ENCODE results near the gene NOTCH2. TPM values are rescaled to one million over a fixed set of nuclear protein-coding genes. Genes with fewer than 3 reads are reported as not detected.
"Not testable (repeated sequence)": the region's sequence is repeated elsewhere in the genome, so short reads cannot be mapped to it uniquely, and the experiment has no call there.

The NOTCH2 gene
- 16.9 TPM for polyA plus RNA-seq (2013, experiment 1 of 2)
- polyA plus RNA-seq (2013, experiment 2 of 2): 16.1 TPM

DNA sequence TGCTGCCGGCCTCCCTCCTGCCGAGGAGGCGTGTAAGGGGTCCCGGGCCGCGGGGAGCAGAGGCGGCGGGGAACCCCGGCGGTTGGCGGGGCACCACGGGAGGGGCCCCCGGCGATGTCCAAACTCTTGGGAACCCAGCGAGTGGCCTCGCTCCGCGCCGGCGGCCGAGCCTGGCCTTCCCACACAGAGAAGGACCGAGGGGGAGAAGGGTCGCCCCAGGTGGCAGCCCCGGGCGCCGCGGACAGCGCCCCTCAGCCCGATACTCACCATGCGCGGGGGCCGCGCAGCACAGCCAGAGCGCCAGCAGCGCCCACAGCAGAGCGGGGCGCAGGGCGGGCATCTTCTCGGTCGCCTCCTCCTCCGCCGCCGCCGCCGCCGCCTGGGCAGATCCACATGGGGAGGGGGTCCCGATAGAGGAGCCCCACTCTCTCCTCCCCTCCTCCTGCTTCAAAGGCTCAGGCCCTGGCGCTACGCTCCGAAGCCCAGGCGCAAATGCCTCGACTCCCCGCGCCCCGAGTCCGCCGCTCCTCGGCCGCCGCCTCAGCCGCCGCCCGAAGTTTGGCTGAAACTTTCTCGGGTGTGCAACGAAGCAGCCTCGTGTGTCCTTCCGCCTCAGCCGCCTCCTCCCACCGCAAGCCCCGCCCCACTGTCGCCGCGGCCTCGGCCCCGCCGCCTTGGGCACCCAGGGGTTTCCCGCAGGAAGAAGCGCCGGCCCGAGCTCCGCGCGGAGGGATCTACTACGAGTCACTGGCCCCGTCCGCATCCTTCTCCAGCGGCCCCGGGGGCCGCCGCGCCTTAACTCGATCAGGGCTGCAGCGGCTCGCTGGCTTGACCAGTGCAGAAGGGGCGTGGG lies at the start of gene NOTCH2:
Gene NOTCH2, minus strand, starts transcription at position 596 of the 853 bp plus-strand sequence. Its CDS starts 256 bp downstream, at position 340.
- H3K4me1 ChIP-seq (ENCODE audit: control insufficient read depth, low read depth, low read length); H3K4me3 ChIP-seq (ENCODE audit: low read length); H3K23ac ChIP-seq (ENCODE audit: low read length); H3K4me2 ChIP-seq (ENCODE audit: low read length); H3K79me2 ChIP-seq (ENCODE audit: control insufficient read depth, insufficient read depth, low read length); H3K79me1 ChIP-seq (ENCODE audit: low read length); H2BK5ac ChIP-seq (ENCODE audit: low read length); H4K8ac ChIP-seq (ENCODE audit: low read depth, low read length); H3K4ac ChIP-seq (ENCODE audit: low read depth, low read length); H2BK15ac ChIP-seq (replicated peaks; ENCODE audit: low read depth); H3K27me3 ChIP-seq (ENCODE audit: insufficient read depth, low read length, poor library complexity); H4K5ac ChIP-seq (ENCODE audit: low read length); H3K18ac ChIP-seq (ENCODE audit: low read length); H2AK5ac ChIP-seq (ENCODE audit: low read length); H3K27ac ChIP-seq (ENCODE audit: low read depth, low read length); H2BK120ac ChIP-seq (ENCODE audit: low read depth, low read length); H3K9ac ChIP-seq (ENCODE audit: low read length); H3K36me3 ChIP-seq (ENCODE audit: control insufficient read depth, insufficient read depth, low read length): not testable (repeated sequence)
- H3K56ac ChIP-seq (ENCODE audit: low read length): peak within 1 kb of the TSS; percentile 34
- no CpG with 5 or more reads among the region's 95 CpGs for WGBS (ENCODE audit: extremely low coverage, insufficient coverage, low lambda C conversion rate)
- DNase-seq: peak; percentile 39

DNA sequence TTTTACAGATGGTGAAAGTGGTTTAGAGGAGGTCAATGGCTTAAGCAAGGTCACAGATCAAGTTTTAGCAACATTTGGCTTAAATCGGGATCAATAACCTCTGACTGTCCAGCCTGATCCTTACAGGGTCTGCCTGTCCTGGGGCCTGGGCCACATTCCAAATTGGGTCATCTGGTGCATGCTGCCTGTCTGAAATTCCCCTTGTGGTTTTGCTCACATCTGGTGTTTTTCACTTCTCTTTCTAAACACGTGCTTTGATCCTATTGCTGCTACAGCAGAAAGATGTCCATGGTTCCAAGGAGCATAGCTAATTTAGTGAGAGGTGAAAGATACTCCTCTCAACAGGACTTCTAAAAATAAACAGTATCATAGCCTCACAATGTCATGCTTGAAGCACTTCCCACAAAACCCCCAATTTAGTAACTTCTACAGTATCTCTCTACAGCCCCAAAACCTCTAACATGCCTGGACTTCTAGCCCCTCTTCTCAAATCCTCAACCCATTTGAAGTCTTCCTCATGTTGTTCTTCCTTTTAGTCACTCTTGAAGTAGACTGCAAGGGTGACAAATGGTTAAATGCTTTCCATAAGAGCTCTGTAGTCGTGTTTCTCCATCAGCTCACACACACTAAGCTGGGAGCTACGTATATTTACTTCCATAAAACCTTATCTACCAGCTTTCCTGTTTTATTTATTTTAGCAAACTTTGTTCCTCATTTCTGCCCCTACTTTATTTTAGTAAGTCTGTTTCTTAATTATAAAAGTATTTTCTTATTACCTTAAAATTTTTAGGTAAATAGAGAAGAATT lies 48.1 kb upstream of the NOTCH2 start:
- not testable (repeated sequence) for H3K9ac ChIP-seq (ENCODE audit: low read length); H3K56ac ChIP-seq (ENCODE audit: low read length); H3K36me3 ChIP-seq (ENCODE audit: control insufficient read depth, insufficient read depth, low read length); H2BK15ac ChIP-seq (replicated peaks; ENCODE audit: low read depth); H3K4ac ChIP-seq (ENCODE audit: low read depth, low read length); H4K5ac ChIP-seq (ENCODE audit: low read length); H2BK5ac ChIP-seq (ENCODE audit: low read length); H3K18ac ChIP-seq (ENCODE audit: low read length); H3K4me3 ChIP-seq (ENCODE audit: low read length); H4K8ac ChIP-seq (ENCODE audit: low read depth, low read length); H3K27me3 ChIP-seq (ENCODE audit: insufficient read depth, low read length, poor library complexity); H3K23ac ChIP-seq (ENCODE audit: low read length); H3K79me1 ChIP-seq (ENCODE audit: low read length); H3K4me2 ChIP-seq (ENCODE audit: low read length); DNase-seq; H2BK120ac ChIP-seq (ENCODE audit: low read depth, low read length); H3K79me2 ChIP-seq (ENCODE audit: control insufficient read depth, insufficient read depth, low read length); H2AK5ac ChIP-seq (ENCODE audit: low read length); H3K4me1 ChIP-seq (ENCODE audit: control insufficient read depth, low read depth, low read length); H3K27ac ChIP-seq (ENCODE audit: low read depth, low read length)
- no CpG with 5 or more reads among the region's 4 CpGs for WGBS (ENCODE audit: extremely low coverage, insufficient coverage, low lambda C conversion rate)

DNA sequence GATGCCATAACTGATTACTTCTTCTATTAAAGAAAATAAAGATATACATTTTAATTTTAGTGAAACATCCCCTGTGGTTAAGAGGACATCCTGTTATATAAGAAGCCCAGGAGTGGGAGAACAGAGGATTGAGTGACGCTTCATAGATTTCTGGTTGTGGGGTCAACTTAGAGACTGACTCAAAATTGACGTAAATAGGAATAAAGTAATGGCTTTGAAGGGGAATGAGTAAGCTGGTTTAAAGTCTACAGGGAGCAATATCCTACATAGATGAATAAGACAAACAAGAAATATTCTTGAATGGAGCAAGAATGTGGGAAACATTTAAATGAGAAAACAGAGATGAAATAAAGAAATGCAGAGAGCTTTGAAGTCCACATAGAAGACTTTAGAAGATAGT lies 46.6 kb upstream of the NOTCH2 start:
- H2BK15ac ChIP-seq (replicated peaks; ENCODE audit: low read depth); H2AK5ac ChIP-seq (ENCODE audit: low read length); H3K4ac ChIP-seq (ENCODE audit: low read depth, low read length); H3K18ac ChIP-seq (ENCODE audit: low read length); H3K36me3 ChIP-seq (ENCODE audit: control insufficient read depth, insufficient read depth, low read length); H4K8ac ChIP-seq (ENCODE audit: low read depth, low read length); H3K27me3 ChIP-seq (ENCODE audit: insufficient read depth, low read length, poor library complexity); H3K23ac ChIP-seq (ENCODE audit: low read length); H3K4me3 ChIP-seq (ENCODE audit: low read length); H3K56ac ChIP-seq (ENCODE audit: low read length); H3K4me1 ChIP-seq (ENCODE audit: control insufficient read depth, low read depth, low read length); H3K9ac ChIP-seq (ENCODE audit: low read length); H3K4me2 ChIP-seq (ENCODE audit: low read length); H2BK120ac ChIP-seq (ENCODE audit: low read depth, low read length); H3K79me2 ChIP-seq (ENCODE audit: control insufficient read depth, insufficient read depth, low read length); H4K5ac ChIP-seq (ENCODE audit: low read length); H3K27ac ChIP-seq (ENCODE audit: low read depth, low read length); H2BK5ac ChIP-seq (ENCODE audit: low read length); H3K79me1 ChIP-seq (ENCODE audit: low read length); DNase-seq: not testable (repeated sequence)
- WGBS (ENCODE audit: extremely low coverage, insufficient coverage, low lambda C conversion rate): no CpG with 5 or more reads among the region's 2 CpGs

DNA sequence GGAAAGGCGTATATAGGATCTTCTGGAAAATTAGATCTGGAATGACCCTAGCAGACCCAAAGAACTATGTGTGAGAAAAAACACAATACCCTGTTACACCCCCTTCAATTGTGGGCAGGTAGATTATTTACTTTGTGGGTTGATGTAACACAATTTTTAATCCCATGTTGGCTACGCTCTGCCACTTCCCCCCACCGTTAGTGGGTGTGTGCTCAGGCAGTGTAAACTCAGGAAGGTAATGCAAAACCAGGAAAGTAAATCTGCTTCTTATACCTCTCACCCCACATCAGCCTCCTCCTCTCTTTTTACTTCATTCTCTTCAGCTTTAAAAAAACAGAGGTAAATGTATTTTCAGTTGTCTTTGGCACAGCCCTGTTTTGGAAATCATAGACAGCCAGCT lies 43.7 kb upstream of the NOTCH2 start:
- H3K9ac ChIP-seq (ENCODE audit: low read length); H3K4me2 ChIP-seq (ENCODE audit: low read length); H3K27ac ChIP-seq (ENCODE audit: low read depth, low read length); H2BK5ac ChIP-seq (ENCODE audit: low read length); H3K56ac ChIP-seq (ENCODE audit: low read length); H2BK15ac ChIP-seq (replicated peaks; ENCODE audit: low read depth); H3K36me3 ChIP-seq (ENCODE audit: control insufficient read depth, insufficient read depth, low read length); DNase-seq; H3K18ac ChIP-seq (ENCODE audit: low read length); H4K5ac ChIP-seq (ENCODE audit: low read length); H3K79me1 ChIP-seq (ENCODE audit: low read length); H3K4me3 ChIP-seq (ENCODE audit: low read length); H3K79me2 ChIP-seq (ENCODE audit: control insufficient read depth, insufficient read depth, low read length); H3K4me1 ChIP-seq (ENCODE audit: control insufficient read depth, low read depth, low read length); H2BK120ac ChIP-seq (ENCODE audit: low read depth, low read length); H3K4ac ChIP-seq (ENCODE audit: low read depth, low read length); H2AK5ac ChIP-seq (ENCODE audit: low read length); H3K23ac ChIP-seq (ENCODE audit: low read length); H3K27me3 ChIP-seq (ENCODE audit: insufficient read depth, low read length, poor library complexity); H4K8ac ChIP-seq (ENCODE audit: low read depth, low read length): not testable (repeated sequence)
- WGBS (ENCODE audit: extremely low coverage, insufficient coverage, low lambda C conversion rate): no CpG with 5 or more reads among the region's 3 CpGs

DNA sequence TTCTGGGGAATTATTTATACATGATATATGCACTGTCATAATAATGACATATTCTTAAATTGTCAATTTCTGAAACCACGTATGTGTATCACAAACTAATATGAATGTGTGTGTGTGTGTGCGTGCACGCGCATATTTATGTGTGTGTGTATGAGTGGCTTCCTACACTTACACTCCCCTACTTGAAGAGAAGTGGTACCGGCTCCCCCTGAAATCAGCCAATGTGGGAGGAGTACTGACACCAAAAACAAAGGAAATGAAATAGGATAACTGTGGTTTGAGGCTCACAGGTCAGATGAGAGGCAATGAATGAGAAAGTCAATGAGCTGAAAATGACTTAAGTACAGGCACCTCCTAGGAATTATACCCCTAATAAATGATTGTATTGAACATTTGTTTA lies 42.8 kb upstream of the NOTCH2 start:
- H3K36me3 ChIP-seq (ENCODE audit: control insufficient read depth, insufficient read depth, low read length); H4K5ac ChIP-seq (ENCODE audit: low read length); H4K8ac ChIP-seq (ENCODE audit: low read depth, low read length); H3K4me3 ChIP-seq (ENCODE audit: low read length); DNase-seq; H3K4me1 ChIP-seq (ENCODE audit: control insufficient read depth, low read depth, low read length); H2BK15ac ChIP-seq (replicated peaks; ENCODE audit: low read depth); H3K23ac ChIP-seq (ENCODE audit: low read length); H3K27ac ChIP-seq (ENCODE audit: low read depth, low read length); H3K79me1 ChIP-seq (ENCODE audit: low read length); H3K56ac ChIP-seq (ENCODE audit: low read length); H2BK120ac ChIP-seq (ENCODE audit: low read depth, low read length); H3K4me2 ChIP-seq (ENCODE audit: low read length); H2BK5ac ChIP-seq (ENCODE audit: low read length); H2AK5ac ChIP-seq (ENCODE audit: low read length); H3K79me2 ChIP-seq (ENCODE audit: control insufficient read depth, insufficient read depth, low read length); H3K27me3 ChIP-seq (ENCODE audit: insufficient read depth, low read length, poor library complexity); H3K9ac ChIP-seq (ENCODE audit: low read length); H3K4ac ChIP-seq (ENCODE audit: low read depth, low read length); H3K18ac ChIP-seq (ENCODE audit: low read length): not testable (repeated sequence)
- no CpG with 5 or more reads among the region's 5 CpGs for WGBS (ENCODE audit: extremely low coverage, insufficient coverage, low lambda C conversion rate)
